Mesothelial cell of epicardium (in vitro differentiated cells): Measurements from ENCODE around the gene L3HYPDH. TPM values are rescaled to one million over a fixed set of nuclear protein-coding genes. Genes with fewer than 3 reads are reported as not detected.

Experiments used
- DNase-seq, 2 experiments: peaks; one replicate each; pipeline ENCODE4 v3.0.0; 2021; ENCODE audit warnings: low spot score in 2 of 2; ENCODE audit not compliant: unreplicated experiment in 2 of 2
- H3K27ac Mint-ChIP-seq: 2 replicates; pipeline ENCODE4 v1.8.0; 2021; ENCODE audit warnings: mixed read lengths
- H3K27me3 Mint-ChIP-seq: 2 replicates; pipeline ENCODE4 v1.8.0; 2021; ENCODE audit warnings: low read depth, mixed read lengths
- H3K36me3 Mint-ChIP-seq: 2 replicates; pipeline ENCODE4 v1.8.0; 2021; ENCODE audit warnings: mixed read lengths
- H3K4me1 Mint-ChIP-seq: 2 replicates; pipeline ENCODE4 v1.8.0; 2021; ENCODE audit warnings: mixed read lengths
- H3K4me3 Mint-ChIP-seq: 2 replicates; pipeline ENCODE4 v1.8.0; 2021; ENCODE audit warnings: mild to moderate bottlenecking, moderate library complexity, mixed read lengths
- H3K9me3 Mint-ChIP-seq: 2 replicates; pipeline ENCODE4 v1.8.0; 2021; ENCODE audit warnings: mixed read lengths
- CTCF ChIP-seq: fragments of 200-600 bp; sonication (generic); IDR thresholded peaks from one replicate; pipeline ENCODE4 v1.5.0; 2021; ENCODE audit warnings: antibody characterized with exemption; ENCODE audit not compliant: unreplicated experiment
- total RNA-seq: library from RNA; stranded (reverse); gene quantifications from 3 replicates; pipeline ENCODE4 v1.2.1, GENCODE V29; 2021

The L3HYPDH gene
- total RNA-seq, 1 donor from 2014 or later = 31.9 TPM

- no peaks in the 10 kb centered on the region for H3K27me3 Mint-ChIP-seq
- no peak overlapping the region for H3K4me3 Mint-ChIP-seq
- H3K27ac Mint-ChIP-seq = no peak overlapping the region
- H3K9me3 Mint-ChIP-seq = no peaks in the 10 kb centered on the region
- peaks cover 8% of the 10 kb centered on the region for H3K36me3 Mint-ChIP-seq
- no peak for DNase-seq
- TF ChIP-seq CTCF = no peak
- peaks cover 32% of the 10 kb centered on the region for H3K4me1 Mint-ChIP-seq
Measured at GRCh38 chr14:59480166-59480565, 4.0 kb downstream of the L3HYPDH start.

GRCh38 chr14:59478540-59478939, 5.7 kb downstream of the L3HYPDH start:
- TF ChIP-seq CTCF = no peak
- Mint-ChIP-seq H3K9me3 (no peaks in the 10 kb centered on the region), H3K4me1 (peaks cover 31% of the 10 kb centered on the region), H3K27ac (no peak overlapping the region), H3K4me3 (no peak overlapping the region), H3K27me3 (no peaks in the 10 kb centered on the region), H3K36me3 (peaks cover 10% of the 10 kb centered on the region)
- no peak for DNase-seq

- TF ChIP-seq CTCF = no peak
- H3K9me3 Mint-ChIP-seq = no peaks in the 10 kb centered on the region
- no peaks in the 10 kb centered on the region for H3K27me3 Mint-ChIP-seq
- H3K4me3 Mint-ChIP-seq = no peak overlapping the region
- DNase-seq = no peak
- H3K36me3 Mint-ChIP-seq = peaks cover 16% of the 10 kb centered on the region
- H3K4me1 Mint-ChIP-seq = peaks cover 7% of the 10 kb centered on the region
- H3K27ac Mint-ChIP-seq = no peak overlapping the region
Measured at GRCh38 chr14:59475709-59476108, 8.5 kb downstream of the L3HYPDH start.

- Mint-ChIP-seq H3K36me3 (peaks cover 14% of the 10 kb centered on the region), H3K4me3 (no peak overlapping the region), H3K9me3 (no peaks in the 10 kb centered on the region), H3K27ac (no peak overlapping the region), H3K4me1 (no peaks in the 10 kb centered on the region), H3K27me3 (no peaks in the 10 kb centered on the region)
- TF ChIP-seq CTCF = no peak
- DNase-seq = no peak
Measured at GRCh38 chr14:59474172-59474571, 10.0 kb downstream of the L3HYPDH start.

- no peak for DNase-seq
- Mint-ChIP-seq H3K27ac (no peak within 1 kb of the TSS), H3K9me3 (no peaks in the 10 kb centered on the region), H3K36me3 (peaks cover 6% of the 10 kb centered on the region), H3K4me1 (peaks cover 6% of the 10 kb centered on the region), H3K4me3 (peak within 1 kb of the TSS; percentile 74), H3K27me3 (peaks cover 25% of the 10 kb centered on the region)
- TF ChIP-seq CTCF = no peak
Measured at GRCh38 chr14:59465316-59466135, 18.7 kb downstream of the L3HYPDH start, which contains the start of gene GPR135. Gene GPR135 (minus strand): TSS chr14:59465380. CDS start chr14:59465226, 154 bp downstream.
